HL-60 (cell line): ENCODE data around the gene LIPC.

Experiments used
- CTCF ChIP-seq: IDR thresholded peaks from one replicate; pipeline ENCODE4 v1.5.1; 2011; ENCODE audit warnings: low read length, control low read depth, inconsistent platforms; ENCODE audit not compliant: insufficient read depth
- GABPA ChIP-seq: IDR thresholded peaks from 2 replicates; pipeline ENCODE4 v1.6.1; 2012; ENCODE audit warnings: low read depth
- SPI1 ChIP-seq: IDR thresholded peaks from 2 replicates; pipeline ENCODE4 v1.6.1; 2012; ENCODE audit warnings: low read depth, mild to moderate bottlenecking, borderline replicate concordance

- TF ChIP-seq GABPA (no peak), CTCF (no peak), SPI1 (no peak)
Measured at GRCh38 chr15:58383876-58384275, 47.9 kb upstream of the LIPC start.
